ENCODE measurements around the gene ZBTB7C.
A peak's percentile ranks its signal among the peaks of the same experiment; 100 is the strongest.
"Not testable (repeated sequence)": the region's sequence is repeated elsewhere in the genome, so short reads cannot be mapped to it uniquely, and the experiment has no call there.

ZBTB7C gene

DNA sequence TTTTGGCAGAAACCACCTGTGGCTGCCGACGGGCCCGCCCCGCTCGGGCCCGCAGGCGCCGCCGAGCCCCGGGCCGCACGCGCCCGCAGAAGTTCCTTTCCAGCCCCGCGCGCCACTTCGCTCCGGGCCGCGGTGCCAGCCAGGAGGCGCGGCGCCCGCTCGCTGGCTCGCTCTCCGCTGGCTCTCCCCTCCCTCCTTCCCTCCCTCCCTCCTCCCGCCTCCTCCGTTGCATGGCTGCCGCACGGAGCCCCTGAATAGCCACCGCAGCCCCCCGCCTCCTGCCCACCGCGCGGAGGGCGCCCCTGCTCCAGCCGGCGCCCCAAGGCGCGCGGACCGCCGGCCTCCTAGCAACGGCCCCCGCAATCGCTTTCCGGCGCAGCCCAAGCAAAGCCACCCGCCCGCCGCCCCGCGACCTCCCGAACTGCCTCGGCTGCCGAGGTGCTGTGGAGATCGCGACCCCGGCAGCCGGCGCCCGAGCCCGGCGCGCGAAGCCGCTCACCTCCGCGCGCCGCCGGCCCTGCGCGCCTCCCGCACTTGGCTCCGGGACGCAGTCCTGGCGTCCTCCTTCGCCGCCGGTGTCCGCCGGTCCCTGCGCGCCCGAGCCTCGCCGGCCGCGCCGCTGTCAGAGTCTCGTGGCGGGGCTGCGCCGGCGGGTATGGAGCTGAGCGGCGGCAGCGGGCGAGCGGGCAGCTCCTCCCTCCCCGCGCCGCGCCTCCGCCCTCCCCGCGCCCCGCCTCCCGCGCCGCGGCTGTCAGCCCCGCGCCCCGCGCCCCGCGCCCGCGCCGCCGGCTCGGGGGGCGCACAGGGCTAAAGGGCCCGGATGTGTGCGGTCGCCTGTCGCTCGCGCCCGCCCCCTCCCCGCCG is at the start of gene ZBTB7C:
Gene ZBTB7C (minus strand): TSS at position 657 of the 864 bp plus-strand sequence.
- no peak for DNase-seq

DNA sequence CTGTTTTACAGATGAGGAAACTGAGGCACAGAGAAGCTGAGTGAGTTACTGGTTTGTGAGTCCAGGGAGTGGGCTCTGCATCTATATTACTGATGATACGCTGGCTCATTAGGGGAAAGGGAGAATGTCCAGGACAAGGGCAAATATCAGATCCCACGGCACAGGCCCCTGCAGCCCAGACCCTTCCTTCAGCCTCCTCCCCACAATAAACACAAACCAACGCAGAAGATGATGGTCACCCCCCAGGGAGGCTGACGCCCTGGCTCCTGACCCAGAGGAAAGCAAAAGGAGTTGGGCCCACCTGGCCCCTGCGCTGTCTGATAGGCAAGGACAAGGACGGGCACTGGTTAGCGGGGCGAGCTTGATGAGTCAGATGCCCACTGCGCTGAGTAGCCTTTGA is 47.7 kb upstream of the ZBTB7C start:
- DNase-seq = no peak

DNA sequence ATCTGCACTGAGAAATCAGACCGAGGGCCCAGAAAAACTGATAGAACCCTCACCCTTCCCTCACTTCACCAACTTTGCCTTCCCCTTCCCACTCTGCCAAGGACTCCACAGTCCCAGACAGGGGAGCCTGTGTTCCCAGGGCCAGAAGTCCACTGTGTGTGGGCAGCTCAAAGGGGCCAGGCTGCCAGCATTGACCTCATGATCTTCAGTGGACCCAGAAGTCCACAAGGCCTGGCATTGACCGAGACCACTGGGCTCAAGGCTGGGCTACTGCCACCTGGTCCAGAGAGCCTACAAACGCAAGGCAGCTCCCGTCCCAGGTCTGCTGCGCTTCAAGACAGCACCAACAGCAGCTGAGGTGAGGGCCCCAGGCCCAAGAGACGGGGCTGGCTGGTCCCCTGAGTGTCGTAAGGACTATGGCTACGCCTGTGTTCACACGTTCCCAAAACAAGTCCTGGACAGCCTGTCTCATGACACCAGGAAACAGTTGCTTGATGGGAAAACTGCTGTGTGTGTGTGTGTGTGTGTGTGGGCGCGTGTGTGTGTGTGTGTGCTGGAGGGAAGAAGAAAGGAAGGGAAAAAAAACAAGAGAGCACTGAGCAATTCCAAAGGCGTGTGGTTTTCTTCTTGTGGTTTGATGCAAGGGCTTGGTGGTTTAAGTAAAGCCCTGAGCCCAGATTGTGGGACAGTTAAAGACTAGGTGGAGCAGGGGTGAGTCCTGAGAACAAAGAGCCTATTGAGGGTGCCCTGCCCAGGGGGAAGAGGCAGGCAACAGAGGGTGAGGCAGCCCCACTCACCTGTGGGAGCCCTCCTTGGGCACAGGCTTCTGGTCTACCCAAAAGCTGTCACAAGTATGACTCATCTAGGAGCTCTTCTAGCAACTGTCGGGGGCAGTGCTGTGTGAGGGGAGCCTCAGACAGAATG is 46.6 kb upstream of the ZBTB7C start:
- no peak for DNase-seq

DNA sequence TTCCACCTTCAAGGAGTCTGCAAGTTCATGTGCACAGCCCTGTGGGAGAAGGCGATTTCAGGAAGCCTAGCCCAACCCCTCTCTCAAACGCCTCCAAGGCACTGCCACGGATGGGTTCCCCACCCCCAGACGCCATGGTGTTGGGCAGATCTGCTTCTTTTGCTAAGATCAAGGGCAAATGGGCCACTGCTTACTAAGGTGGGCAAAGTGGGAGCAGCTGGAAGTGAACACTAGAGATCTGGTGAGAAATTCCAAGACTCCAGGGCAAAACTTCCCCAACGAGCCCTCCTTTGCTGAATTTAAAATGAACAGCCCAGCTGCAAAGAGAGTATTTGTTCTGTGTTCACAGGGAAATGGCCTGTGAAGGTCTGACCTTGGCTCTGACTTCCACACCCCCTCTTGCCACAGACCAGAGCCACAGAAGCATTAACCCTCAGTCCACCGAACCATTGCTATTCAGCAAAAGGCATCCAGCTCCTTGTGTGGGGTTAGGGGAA is 45.1 kb upstream of the ZBTB7C start:
- no peak for DNase-seq

DNA sequence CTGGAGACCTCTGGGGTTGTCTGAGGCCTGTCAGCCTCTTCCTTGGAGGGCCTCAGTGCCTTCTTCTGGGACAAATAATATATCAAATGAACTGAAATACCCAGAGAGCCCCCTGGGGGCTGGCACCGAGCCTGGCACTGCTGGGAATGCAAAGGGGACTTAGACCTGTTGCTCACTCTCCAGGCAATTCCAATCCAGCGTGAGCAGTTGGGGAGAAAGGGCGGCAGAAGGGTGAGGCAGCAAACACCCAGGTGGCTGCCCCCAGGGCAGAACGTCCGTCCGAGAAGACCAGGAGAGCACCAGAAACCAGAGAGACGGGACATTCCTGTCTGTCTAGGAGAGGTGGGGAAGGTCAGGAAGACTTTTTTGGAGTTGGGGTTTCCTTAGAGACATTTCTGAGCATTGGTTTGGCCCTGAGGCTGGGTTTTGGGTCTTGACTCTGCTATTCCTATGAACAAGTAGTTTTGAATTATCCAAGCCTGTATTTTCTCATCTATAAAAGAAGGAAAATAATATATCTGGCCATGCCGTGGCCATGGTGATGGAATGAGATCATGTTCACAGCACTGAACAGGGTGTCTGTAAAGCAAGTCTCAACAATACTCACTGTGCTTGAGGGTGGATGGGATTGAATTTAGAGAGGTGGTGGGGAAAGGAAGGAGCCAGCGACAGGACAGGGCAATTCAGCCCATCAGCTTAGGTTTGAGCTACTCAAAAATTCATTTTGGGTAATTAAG is 44.3 kb upstream of the ZBTB7C start:
- DNase-seq = no peak

DNA sequence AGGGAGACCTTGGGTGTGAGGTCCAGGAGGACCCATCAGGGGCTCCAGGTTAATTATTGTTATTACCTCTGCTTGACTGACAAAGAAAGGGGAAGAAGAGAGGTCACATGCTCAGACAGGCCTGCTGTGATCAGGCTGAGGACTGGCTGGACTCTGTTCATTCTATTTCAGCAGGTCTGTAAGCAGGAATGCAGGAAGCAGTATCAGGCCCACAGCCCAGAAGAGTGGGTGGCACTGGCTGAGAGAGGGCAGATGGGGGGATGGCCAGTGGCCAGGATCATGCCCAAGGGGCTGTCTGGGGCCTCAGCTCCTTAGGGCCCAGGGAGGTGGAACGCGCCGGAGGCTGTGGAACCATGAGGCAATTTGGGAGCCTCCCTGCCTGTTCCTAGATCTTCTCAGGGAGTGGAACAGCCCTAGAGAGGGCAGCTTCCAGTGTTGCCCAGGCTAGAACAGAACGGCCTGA is 43.7 kb upstream of the ZBTB7C start:
- DNase-seq = no peak

DNA sequence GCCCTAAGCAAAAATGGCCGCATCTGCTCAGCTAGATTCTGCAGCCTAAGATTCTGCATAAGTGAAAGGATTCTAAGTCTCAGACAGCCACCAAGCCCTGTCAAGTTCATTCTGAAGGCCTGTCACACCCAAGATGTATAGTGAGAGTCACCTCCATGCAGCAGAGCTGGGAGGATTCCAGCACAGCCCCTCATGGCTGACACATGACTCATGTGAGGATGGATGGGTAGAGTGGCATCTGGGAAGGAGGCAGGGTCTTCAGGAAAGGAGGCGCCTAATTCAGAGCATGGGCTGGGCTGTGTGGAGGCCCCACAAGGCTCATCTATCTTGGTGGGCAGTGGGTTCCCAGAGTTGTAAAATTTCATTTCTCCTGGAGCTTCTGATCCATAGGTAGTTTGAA is 41.5 kb upstream of the ZBTB7C start:
- DNase-seq = no peak

DNA sequence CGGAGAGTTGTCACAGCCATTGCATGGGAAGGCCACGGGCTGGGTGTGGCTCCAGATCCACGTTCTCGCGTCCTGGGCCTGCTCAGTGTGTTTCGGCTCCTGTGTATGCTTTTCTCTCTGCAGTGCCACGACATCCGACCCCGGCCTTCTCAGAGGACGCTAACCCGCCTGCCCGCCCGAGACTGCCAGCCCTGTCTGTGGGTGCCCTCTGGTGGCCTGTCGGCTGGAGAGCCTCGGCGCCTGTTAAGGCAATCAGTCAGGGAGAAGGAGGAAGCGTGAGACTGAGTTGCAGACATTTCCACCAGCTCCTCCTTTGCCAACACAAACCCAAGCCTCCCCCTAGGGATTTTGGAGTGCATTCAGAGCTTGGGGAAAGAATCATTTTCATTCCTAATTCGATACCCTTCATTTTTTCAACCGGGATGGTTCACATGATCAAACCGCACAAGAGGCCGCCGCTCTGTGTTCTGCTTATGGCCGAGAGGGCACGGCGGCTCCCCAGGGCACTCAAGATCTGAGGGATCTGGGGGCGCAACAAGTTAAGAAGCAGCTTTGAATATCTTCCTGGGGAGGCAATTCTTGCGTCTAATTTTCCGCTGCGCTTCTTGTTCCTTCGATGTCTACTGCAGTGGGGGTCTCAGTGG is 37.5 kb upstream of the ZBTB7C start:
- DNase-seq = peak; percentile 8

DNA sequence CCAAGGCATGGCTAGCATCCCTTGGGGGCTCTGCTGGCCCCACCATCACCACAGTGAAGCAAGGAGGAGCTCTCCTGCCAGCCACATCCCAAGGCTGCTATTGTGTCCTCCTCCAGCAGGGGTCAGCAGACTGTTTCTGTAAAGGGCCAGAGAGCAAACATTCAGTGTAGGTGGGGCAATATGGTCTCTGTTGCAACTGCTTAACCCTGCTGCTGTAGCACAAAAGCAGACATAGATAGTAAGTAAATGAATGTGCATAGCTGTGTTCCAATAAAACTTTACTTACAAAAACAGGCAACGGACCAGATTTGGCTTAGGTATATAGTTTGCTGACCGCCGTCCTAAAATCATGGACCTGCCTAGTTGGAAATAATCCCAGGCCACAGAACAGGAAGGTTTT is 36.4 kb upstream of the ZBTB7C start:
- DNase-seq = no peak

DNA sequence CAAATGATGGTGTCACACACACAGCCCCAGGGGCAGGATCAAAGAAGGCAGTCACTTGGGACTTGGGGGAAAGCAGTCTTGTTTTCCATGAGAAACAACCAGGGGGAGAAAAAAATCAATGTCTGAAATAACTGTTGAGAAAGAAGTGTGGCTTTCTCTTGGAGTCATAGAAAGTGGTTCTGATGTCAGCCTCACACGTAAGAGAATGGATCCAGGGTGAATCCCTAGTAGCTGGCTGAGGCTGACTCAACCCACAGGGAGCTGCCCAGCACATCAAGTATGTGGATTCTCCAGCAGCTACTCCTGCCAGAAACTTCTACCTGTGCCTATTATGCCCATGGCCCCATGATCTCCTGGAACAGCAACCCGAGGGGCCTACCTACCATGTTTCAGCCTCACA is 33.6 kb upstream of the ZBTB7C start:
- DNase-seq = no peak

DNA sequence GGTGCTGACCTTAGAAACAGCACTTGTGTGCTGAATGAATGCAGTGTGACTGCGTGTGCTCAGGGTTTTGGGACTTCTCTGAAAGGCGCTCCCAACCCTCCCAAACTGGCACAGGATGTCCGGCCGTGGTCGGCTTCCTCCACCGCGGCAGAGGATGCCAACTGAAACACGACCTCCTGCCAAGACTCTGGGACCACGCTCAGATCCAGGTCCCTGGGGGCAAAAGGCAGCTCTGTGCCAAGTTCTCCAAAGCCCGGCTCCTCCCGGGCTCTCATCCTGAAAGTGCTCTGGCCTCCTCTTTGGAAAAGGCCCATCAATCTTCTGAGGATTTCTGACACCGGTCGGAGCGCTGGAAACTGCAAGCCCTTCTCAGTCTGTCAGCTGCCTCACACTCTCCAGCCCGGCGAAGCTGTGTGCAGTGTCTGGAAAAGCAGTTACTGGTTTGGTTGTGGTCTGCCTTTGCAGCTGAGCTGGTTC is 32.3 kb upstream of the ZBTB7C start:
- DNase-seq = no peak

DNA sequence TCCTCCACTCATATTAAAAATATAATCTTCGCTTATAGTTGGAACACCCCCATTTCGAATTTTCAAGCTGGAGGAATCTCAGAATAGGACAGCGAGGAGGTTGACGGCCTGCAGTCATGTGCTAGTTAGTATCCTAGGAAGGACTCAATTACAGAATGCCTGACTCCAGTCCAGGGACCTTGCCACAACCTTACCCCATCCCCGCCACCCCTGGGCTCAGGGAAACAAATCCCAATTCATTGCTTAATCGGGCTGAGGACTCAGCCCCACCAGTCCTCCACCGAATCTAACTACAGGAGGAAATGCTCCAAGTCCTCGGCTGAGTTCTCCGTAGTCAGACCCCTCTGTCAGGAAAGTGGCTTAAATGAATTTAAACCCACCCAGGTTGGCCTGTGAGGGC is 31.7 kb upstream of the ZBTB7C start:
- no peak for DNase-seq

DNA sequence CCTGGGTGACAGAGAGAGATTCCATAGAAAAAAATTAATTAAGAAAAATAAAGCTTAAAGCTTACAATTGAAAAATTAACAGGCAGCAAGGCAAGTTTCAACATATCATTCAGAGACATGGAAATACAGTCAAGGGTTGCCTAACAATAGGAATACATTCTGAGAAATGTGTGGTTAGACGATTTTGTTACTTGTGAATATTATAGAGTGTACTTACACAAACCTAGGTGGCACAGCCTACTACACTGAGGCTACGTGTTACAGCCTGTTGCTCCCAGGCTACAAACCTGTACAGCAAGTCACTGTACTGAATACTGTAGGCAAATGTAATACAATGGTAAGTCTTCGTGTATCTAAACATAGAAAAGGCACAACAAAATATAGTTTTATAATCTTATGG is 27.7 kb upstream of the ZBTB7C start:
- DNase-seq = no peak

DNA sequence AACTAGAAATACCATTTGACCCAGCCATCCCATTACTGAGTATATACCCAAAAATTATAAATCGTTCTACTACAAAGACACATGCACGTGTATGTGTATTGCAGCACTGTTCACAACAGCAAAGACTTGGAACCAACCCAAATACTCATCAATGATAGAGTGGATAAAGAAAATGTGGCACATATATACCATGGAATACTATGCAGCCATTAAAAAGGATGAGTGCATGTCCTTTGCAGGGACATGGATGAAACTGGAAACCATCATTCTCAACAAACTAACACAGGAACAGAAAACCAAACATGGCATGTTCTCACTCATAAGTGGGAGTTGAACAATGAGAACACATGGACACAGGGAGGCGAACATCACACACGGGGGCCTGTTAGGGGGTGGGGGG is 25.2 kb upstream of the ZBTB7C start:
- DNase-seq = not testable (repeated sequence)

DNA sequence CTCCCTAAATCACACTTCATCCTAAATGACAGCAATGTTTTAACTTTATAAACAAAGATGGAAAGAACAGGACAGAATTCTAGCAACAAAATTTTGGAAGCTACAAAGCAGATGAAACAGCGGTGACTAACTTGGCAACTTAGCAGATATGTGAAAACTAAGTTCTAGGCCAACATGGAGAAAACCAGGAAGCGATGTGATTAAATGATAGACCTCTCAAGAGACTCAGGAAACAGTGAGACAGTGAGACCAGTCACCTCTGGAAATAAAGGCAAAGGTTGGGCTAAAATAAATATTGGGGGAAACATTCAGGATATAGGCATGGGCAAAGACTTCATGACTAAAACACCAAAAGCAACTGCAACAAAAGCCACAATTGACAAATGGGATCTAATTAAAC is 24.4 kb upstream of the ZBTB7C start:
- DNase-seq = no peak

DNA sequence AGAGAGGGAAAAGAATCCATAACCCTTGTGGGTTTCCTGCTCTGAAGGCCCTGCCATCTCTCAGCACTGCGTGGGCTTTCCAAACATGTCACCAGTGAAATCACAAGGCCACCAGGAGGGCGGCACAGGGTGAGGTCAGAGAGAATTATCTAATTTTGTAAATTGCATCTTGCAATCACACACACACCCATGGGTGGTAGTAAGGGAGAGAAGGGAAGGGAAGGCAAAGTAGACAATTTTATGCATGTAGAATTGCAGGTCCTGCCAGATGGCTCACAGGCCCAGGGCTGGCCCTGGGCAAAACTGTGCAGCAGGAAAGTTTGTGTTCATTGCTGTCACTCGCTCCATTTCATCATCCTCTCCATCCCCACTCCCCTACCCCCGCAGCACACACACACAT is 21.0 kb upstream of the ZBTB7C start:
- no peak for DNase-seq

DNA sequence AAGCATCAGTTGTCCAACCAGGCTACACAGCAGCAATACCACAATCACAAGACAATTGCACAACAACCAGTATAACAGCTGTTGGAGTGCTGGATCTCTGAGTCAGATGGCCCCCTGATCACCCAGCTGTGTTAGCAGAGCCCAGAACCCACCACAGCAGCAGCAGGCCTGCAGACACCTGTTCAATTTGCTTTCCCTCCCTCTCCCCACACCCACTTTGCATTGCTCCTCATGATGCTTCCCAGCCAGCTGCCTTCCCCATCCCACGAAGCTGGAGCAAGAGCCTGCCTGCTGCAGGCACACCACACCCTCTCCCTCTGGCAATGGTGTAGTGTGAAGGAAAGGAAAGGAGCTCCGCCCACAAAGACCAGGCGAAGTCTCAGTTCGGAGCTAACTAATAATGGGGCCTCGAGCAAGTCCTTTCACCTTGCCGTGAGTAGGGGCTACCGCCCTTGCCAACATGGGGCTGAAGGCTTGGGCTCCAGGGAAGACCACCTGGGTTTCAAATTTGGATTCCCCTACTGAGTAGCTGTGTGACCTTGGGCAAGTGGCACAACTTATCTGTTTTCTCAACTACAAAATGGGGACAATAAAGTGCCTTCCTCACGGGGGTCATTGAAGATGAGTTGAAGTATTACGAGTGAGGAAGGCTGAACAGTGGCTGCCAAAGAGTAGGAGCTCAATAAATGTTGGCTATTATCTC is 19.4 kb upstream of the ZBTB7C start:
- no peak for DNase-seq

DNA sequence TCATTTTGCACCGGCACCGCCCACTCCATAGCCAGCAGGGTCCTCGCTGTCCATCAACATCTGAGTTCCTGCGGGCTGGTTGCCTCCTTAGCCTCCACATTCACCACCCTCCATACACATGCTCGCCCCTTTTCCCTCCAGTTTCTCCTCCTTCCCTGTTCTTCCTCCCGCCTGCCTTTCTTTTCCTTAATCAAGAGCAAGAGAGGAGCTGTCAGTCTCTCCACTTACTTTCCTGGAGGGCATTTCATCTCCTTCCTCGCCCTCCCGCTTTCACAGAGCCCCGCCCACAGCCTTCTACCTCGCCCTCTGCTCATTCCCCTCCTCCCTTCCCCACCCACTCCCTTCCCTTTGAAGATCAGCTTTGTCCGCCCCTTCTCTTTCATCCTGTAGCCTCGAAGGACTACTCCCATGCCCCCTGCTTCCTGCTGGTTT is 13.8 kb upstream of the ZBTB7C start:
- DNase-seq = no peak

DNA sequence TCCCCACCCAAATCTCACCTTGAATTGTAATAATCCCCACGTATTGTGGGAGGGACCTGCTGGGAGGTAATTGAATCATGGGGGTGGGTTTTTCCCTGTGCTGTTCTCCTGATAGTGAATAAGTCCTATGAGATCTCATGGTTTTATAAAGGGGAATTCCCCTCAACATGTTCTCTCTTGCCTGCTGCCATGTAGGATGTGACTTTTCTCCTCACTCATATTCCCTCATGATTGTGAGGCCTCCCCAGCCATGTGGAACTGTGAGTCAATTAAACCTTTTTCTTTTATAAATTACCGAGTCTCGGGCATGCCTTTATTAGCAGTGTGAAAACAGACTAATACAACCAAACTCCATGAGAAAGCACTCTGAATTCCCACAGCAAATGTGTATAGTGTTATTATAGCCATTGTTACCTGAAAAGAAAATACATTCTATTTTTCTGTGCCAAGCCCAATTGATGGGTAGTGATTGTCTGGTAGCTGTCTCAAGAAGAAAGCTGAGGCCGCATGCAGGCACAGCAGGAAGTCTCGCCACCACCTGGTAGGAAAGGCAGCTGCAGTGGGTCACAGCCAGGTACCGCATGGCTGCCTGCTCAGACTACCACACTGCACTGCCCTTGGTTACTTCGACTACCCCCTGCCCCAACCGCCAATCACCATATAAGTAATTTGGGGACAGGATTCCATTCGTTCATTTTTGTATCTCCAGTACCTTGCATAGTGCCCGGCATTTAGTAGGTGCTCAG is 10.3 kb upstream of the ZBTB7C start:
- no peak for DNase-seq

DNA sequence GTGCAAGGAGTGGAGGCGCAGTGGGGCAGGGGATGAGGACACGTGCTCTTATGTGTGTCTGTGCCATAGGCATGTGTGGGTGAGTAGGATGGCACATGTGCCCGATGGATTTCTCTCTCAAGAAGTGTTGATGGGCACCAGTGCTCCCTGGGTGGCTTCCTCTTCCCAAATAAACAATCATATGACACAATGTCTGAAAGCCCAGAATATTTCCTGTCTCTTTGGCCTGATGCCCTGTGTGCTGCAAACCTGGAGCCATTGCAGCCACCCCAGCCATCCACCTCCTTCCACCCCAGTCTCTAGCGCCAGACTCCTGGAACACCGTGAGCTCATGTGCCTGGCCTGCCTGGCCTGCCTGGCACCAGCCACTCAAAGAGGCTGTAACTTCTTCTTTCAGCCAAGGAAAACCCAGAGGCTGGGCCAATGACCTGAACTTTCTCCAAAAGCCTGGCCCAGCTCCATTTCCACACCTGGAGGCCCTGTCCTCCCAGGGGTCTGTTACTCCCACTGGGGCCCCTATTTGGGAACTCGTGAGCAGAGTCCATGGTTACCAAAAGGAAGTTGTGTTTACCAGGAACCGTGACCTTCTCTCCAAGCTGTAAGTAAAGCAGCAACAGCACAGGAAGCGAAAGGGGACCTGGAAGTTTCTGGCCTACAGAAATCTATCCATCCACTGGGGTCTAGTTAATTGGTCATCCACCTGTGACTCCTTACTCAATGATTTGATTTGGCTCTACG is 9.5 kb upstream of the ZBTB7C start:
- DNase-seq = no peak

All from cortex of kidney (tissue), 1 donor.